Lung (tissue), 12 donors: ENCODE measurements around the gene PTPN3. TPM values are rescaled to one million over a fixed set of nuclear protein-coding genes. Genes with fewer than 3 reads are reported as not detected.

Experiments
- ATAC-seq: fragments of 200-7000 bp; cut with Tn5 transposase; one replicate; pipeline ENCODE4 v1.9.1; 2020; ENCODE audit warnings: moderate number of reproducible peaks; ENCODE audit not compliant: insufficient read depth, low FRiP score
- DNase-seq, 3 donors: peaks; one replicate each; pipeline ENCODE4 v3.0.0-alpha.2; 2013 to 2017
- H3K27ac ChIP-seq, 2 donors: one replicate each; pipeline ENCODE4 v1.5.1; 2013; ENCODE audit warnings: mild to moderate bottlenecking in 2 of 2, moderate library complexity in 2 of 2, control low read depth in 1 of 2, inconsistent platforms in 1 of 2, low read depth in 1 of 2, low read length in 1 of 2
- H3K27me3 ChIP-seq, 3 donors: one replicate each; pipeline ENCODE4 v1.5.1; 2013; ENCODE audit warnings: low read length in 2 of 3; ENCODE audit not compliant: control insufficient read depth in 3 of 3, insufficient read depth in 3 of 3
- H3K36me3 ChIP-seq, 4 donors: one replicate each; pipeline ENCODE4 v1.5.1; 2013; ENCODE audit warnings: low read length in 4 of 4, mild to moderate bottlenecking in 1 of 4, moderate library complexity in 1 of 4; ENCODE audit not compliant: control insufficient read depth in 4 of 4, insufficient read depth in 4 of 4
- H3K4me1 ChIP-seq, 5 donors: one replicate each; pipeline ENCODE4 v1.5.1; 2013; ENCODE audit warnings: low read length in 5 of 5, mild to moderate bottlenecking in 2 of 5, moderate library complexity in 1 of 5; ENCODE audit not compliant: control insufficient read depth in 5 of 5, insufficient read depth in 5 of 5
- H3K4me3 ChIP-seq: one replicate; pipeline ENCODE4 v1.5.1; 2013; ENCODE audit warnings: mild to moderate bottlenecking, control low read depth, moderate library complexity
- H3K9ac ChIP-seq, 2 donors: one replicate each; pipeline ENCODE4 v1.5.1; 2013; ENCODE audit warnings: low read length in 2 of 2, control low read depth in 1 of 2; ENCODE audit not compliant: insufficient read depth in 1 of 2
- H3K9me3 ChIP-seq, 4 donors: one replicate each; pipeline ENCODE4 v1.5.1; 2013; ENCODE audit warnings: low read length in 3 of 4, mild to moderate bottlenecking in 1 of 4, moderate library complexity in 1 of 4; ENCODE audit not compliant: control insufficient read depth in 4 of 4, insufficient read depth in 3 of 4
- CTCF ChIP-seq: IDR thresholded peaks from 2 replicates; pipeline ENCODE4 v1.5.1; 2012; ENCODE audit warnings: mild to moderate bottlenecking; ENCODE audit errors: control extremely low read depth, extremely low read depth
- WGBS, 2 donors: extraction: QIAGEN DNeasy Blood & Tissue Kit; methylation state at CpG; one replicate each; pipeline ENCODE4 v1.1.7; 2013; 5-methylcytosine and 5-hydroxymethylcytosine counted together
- polyA plus RNA-seq, 2 donors: library from polyadenylated mRNA; stranded (reverse); fragments of 200-250 nt; gene quantifications; one replicate each; pipeline ENCODE4 v1.2.1, GENCODE V29; 2013
- total RNA-seq, 2 donors: library from RNA; depleted of rRNA in 1 of 2; stranded (reverse); fragments of >200 nt in 1 of 2; gene quantifications; one replicate each; pipeline ENCODE4 v1.2.1, GENCODE V29; 2014 to 2021
- donor health status: control.
- donor health status: control.
- donor health status: Bipolar disorder and iron deficiency.
- donor health status: healthy.
- donor health status: DM: yes; HTN: yes; CAD: no.

PTPN3 gene
- total and polyA plus RNA-seq, 4 donors, result 5.7 to 16.9 (median 11.2) TPM

GRCh38 chr9:109422641-109423040, 75.5 kb downstream of the PTPN3 start:
- ATAC-seq, result no peak
- WGBS, 2 donors, result 53 to 64% methylated on average over 7 of the region's 7 CpGs
- Histone ChIP-seq H3K9ac (no peak overlapping the region), H3K4me3 (no peak overlapping the region), H3K4me1 (peaks cover 0 to 1% (median 0%) of the 10 kb centered on the region in 5 donors), H3K9me3 (no peaks in the 10 kb centered on the region), H3K27me3 (no peaks in the 10 kb centered on the region), H3K27ac (no peak overlapping the region), H3K36me3 (peaks cover 0 to 5% (median 1%) of the 10 kb centered on the region in 4 donors)
- no peak for TF ChIP-seq CTCF
- peak in 1 of 3 donors; percentile 13 for DNase-seq

DNA sequence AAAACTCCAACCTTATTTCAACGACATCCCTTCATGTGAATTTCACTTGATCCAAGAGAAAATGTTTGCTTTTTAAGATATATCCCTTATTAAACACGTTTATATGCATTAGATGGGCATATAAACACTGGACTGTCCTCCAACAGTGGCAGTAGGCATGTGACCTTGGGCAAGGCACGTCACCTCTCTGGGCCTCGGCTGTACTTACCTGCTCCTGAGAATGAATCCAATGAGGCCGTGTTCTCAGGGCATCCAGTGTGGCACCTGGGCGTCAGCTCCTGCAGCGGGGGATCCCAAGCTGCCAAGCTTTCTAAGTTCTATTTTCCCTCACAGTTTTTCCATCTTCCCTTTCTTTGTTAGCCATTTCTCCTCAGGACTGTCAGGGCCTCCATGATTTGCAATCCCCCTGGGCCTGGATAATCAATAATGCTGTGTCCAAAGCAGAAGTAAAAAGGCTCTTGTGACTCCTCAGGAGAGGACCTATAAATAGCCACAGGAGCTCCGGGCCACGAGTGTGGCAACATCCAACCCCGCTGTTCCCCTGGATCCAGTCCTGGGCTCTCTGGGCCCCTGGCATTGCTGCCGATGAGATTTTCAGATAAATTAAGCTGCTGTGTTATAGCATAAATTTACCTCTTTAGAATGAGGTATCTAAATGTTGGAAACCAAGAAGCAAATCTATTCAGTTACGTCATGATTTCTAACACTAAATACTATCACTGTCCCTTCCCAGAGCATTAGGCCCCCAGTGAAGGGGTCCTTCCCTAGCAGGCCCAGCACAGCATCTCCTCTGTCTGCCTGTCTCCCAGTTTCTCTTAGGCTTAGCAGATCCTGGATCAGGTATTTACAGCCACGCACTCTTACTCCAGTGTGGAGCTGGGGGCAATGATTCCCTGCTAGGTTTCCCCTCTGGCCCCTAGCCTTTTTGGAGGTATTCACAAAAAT, 76.8 kb downstream of the PTPN3 start:
- Histone ChIP-seq H3K9ac (no peak overlapping the region), H3K27me3 (no peaks in the 10 kb centered on the region), H3K36me3 (peaks cover 0 to 5% (median 2%) of the 10 kb centered on the region in 4 donors), H3K4me1 (no peaks in the 10 kb centered on the region), H3K4me3 (no peak overlapping the region), H3K9me3 (no peaks in the 10 kb centered on the region), H3K27ac (no peak overlapping the region)
- no peak for DNase-seq
- no peak for TF ChIP-seq CTCF
- 78 to 82% methylated on average over 13 of the region's 13 CpGs for WGBS, 2 donors
- no peak for ATAC-seq

DNA sequence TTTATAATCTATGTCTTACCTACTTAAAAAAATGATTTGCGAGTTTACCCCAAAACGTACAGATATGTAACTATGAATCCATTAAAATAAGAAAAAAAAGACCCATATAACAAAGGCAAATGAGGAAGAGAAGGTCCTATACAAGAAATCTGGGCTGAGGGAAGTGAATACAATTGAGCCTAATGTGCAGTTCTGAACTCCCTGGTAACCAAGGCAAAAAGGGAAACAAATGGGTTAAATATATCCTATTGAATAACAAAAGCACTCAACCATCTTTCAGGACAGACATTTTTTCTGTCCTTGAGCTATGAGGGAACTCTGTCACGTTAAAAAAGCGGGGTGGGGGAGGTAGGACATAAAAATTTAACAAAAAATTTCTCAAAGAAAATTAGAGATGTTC, 78.6 kb downstream of the PTPN3 start:
- no peak for TF ChIP-seq CTCF
- Histone ChIP-seq H3K9me3 (no peaks in the 10 kb centered on the region), H3K27ac (no peak overlapping the region), H3K9ac (no peak overlapping the region), H3K4me1 (no peaks in the 10 kb centered on the region), H3K4me3 (no peak overlapping the region), H3K36me3 (peaks cover 0 to 5% (median 2%) of the 10 kb centered on the region in 4 donors), H3K27me3 (no peaks in the 10 kb centered on the region)
- WGBS, 2 donors, result 59 to 74% methylated on average over 4 of the region's 4 CpGs
- no peak for DNase-seq
- ATAC-seq, result no peak
